HepG2 (cell line): Measurements from ENCODE around the gene CALCB. TPM values are rescaled to one million over a fixed set of nuclear protein-coding genes. Genes with fewer than 3 reads are reported as not detected.
A peak's percentile ranks its signal among the peaks of the same experiment; 100 is the strongest.

Experiments used
- ATAC-seq: fragments of 200-7000 bp; cut with Tn5 transposase; 3 replicates; pipeline ENCODE4 v1.9.1; 2020; ENCODE audit warnings: mild to moderate bottlenecking, moderate library complexity
- BruUV-seq: library from RNA; stranded (reverse); fragments of 400-500 nt; replicated peaks from 2 replicates; lab custom pipeline; 2021; lab: Mats Ljungman, UMichigan
- CTCF ChIA-PET: fragments of 300-600 bp; formaldehyde crosslinking; extraction: SDS; loops from one replicate; lab custom pipeline; 2021; ENCODE audit warnings: low total read pairs, inconsistent platforms, low intra/inter-chr PET ratio; lab: Yijun Ruan, JAX
- POLR2A ChIA-PET: fragments of 350-600 bp; sonication (Branson Sonifier 250); formaldehyde crosslinking; loops from one replicate; lab custom pipeline; 2020; ENCODE audit warnings: antibody characterized with exemption, inconsistent platforms; lab: Yijun Ruan, JAX
- DNase-seq: peaks from one replicate; pipeline ENCODE4 v3.0.0-alpha.2; 2015; ENCODE audit warnings: low spot score
- FAIRE-seq: peaks from 3 replicates; lab custom pipeline; 2011; peaks lifted over from hg19 to GRCh38; lab: Jason Lieb, UNC
- H2AFZ ChIP-seq: one replicate; pipeline ENCODE4 v1.6.1; 2011; ENCODE audit warnings: low read length, inconsistent platforms
- H3K27ac ChIP-seq: fragments of 300-600 bp; 3 replicates; pipeline ENCODE4 v1.8.0; 2011; ENCODE audit warnings: mixed run types, mild to moderate bottlenecking, mixed read lengths, low read length, inconsistent platforms; ENCODE audit not compliant: insufficient read depth; ENCODE audit errors: extremely low read length
- H3K27me3 ChIP-seq, 2 experiments: fragments of 200-600 bp in 1 of 2; 2 replicates in 1 of 2; 3 replicates in 1 of 2; pipeline versions ENCODE4 v1.6.0 to v1.8.0; 2011; ENCODE audit warnings: low read length in 2 of 2, mild to moderate bottlenecking in 2 of 2, moderate library complexity in 2 of 2, inconsistent platforms in 1 of 2; ENCODE audit not compliant: insufficient read depth in 2 of 2, control insufficient read depth in 1 of 2
- H3K36me3 ChIP-seq, 2 experiments: fragments of 200-600 bp in 1 of 2; replicated peaks in 1 of 2; 2 replicates in 1 of 2; 3 replicates in 1 of 2; pipeline versions ENCODE4 v1.5.1 to v1.8.0; 2011; ENCODE audit warnings: low read length in 2 of 2, inconsistent platforms in 1 of 2; ENCODE audit not compliant: insufficient read depth in 2 of 2, control insufficient read depth in 1 of 2
- H3K4me1 ChIP-seq: 2 replicates; pipeline ENCODE4 v1.5.1; 2012; ENCODE audit warnings: low read length, inconsistent platforms; ENCODE audit not compliant: insufficient read depth
- H3K4me2 ChIP-seq: 2 replicates; pipeline ENCODE4 v1.6.0; 2011; ENCODE audit warnings: low read depth, low read length, inconsistent platforms
- H3K4me3 ChIP-seq, 3 experiments: fragments of 200-600 bp in 1 of 3; sonication (generic), shearing (Covaris generic) in 1 of 3; replicated peaks in 1 of 3; 2 replicates each; pipeline ENCODE4 v1.5.1; 2011 to 2016; ENCODE audit warnings: low read length in 3 of 3, inconsistent platforms in 2 of 3, low read depth in 2 of 3, mild to moderate bottlenecking in 2 of 3, control low read depth in 1 of 3, mixed read lengths in 1 of 3; ENCODE audit not compliant: insufficient read depth in 1 of 3
- H3K79me2 ChIP-seq: one replicate; pipeline ENCODE4 v1.6.1; 2011; ENCODE audit warnings: low read length, inconsistent platforms; ENCODE audit not compliant: insufficient read depth
- H3K9ac ChIP-seq: 2 replicates; pipeline ENCODE4 v1.6.0; 2011; ENCODE audit warnings: mild to moderate bottlenecking, low read depth, low read length, inconsistent platforms; ENCODE audit not compliant: insufficient read depth
- H3K9me3 ChIP-seq: 2 replicates; pipeline ENCODE4 v1.5.1; 2012; ENCODE audit warnings: mild to moderate bottlenecking, low read length
- H4K20me1 ChIP-seq: 2 replicates; pipeline ENCODE4 v1.6.0; 2011; ENCODE audit warnings: inconsistent platforms, mild to moderate bottlenecking, low read length, moderate library complexity; ENCODE audit not compliant: insufficient read depth
- CEBPG ChIP-seq: IDR thresholded peaks from 2 replicates; pipeline ENCODE4 v1.6.1; 2016
- CHD4 ChIP-seq: fragments of 200-600 bp; sonication (generic); IDR thresholded peaks from 2 replicates; pipeline ENCODE4 v1.7.0; 2017; ENCODE audit warnings: mild to moderate bottlenecking, low read length, borderline replicate concordance
- ELK4 ChIP-seq: sonication (generic); formaldehyde crosslinking; IDR thresholded peaks from 2 replicates; pipeline ENCODE4 v1.9.0; 2021; ENCODE audit warnings: missing genetic modification reagents, borderline replicate concordance
- MAFF ChIP-seq: IDR thresholded peaks from 2 replicates; pipeline ENCODE4 v1.6.1; 2011; ENCODE audit warnings: low read depth, low read length, improper control_type of control experiment
- MAFK ChIP-seq, 2 experiments: IDR thresholded peaks in 1 of 2; conservative IDR thresholded peaks in 1 of 2; 2 replicates each; pipeline ENCODE4 v1.6.1; 2011; ENCODE audit warnings: improper control_type of control experiment in 2 of 2, low read length in 2 of 2
- SOX5 ChIP-seq: IDR thresholded peaks from 2 replicates; pipeline ENCODE4 v1.6.1; 2016; ENCODE audit warnings: borderline replicate concordance
- ZBTB21 ChIP-seq: sonication (generic); formaldehyde crosslinking; IDR thresholded peaks from 2 replicates; pipeline ENCODE4 v1.4.0; 2020; ENCODE audit warnings: missing genetic modification reagents
- ZMAT3 ChIP-seq: sonication (generic); formaldehyde crosslinking; conservative IDR thresholded peaks from 2 replicates; pipeline ENCODE4 v1.7.0; 2021; ENCODE audit warnings: missing genetic modification reagents
- ZMYM3 ChIP-seq: sonication (generic); formaldehyde crosslinking; IDR thresholded peaks from 2 replicates; pipeline ENCODE4 v1.5.1; 2020; ENCODE audit warnings: mild to moderate bottlenecking, missing genetic modification reagents
- ZNF160 ChIP-seq: sonication (generic); formaldehyde crosslinking; IDR thresholded peaks from 2 replicates; pipeline ENCODE4 v1.8.0; 2022; ENCODE audit warnings: mild to moderate bottlenecking, inconsistent platforms, missing genetic modification reagents
- ZNF343 ChIP-seq: sonication (generic); formaldehyde crosslinking; IDR thresholded peaks from 2 replicates; pipeline ENCODE4 v1.4.0; 2020; ENCODE audit warnings: mild to moderate bottlenecking, missing genetic modification reagents
- ZNF451 ChIP-seq: sonication (generic); formaldehyde crosslinking; IDR thresholded peaks from 2 replicates; pipeline ENCODE4 v1.5.0; 2020; ENCODE audit warnings: mild to moderate bottlenecking, missing genetic modification reagents
- in situ Hi-C: cut with HindIII; loops from 2 replicates; pipeline ENCODE4 v1.10.0; 2017; ENCODE audit warnings: low pct_unique_long_range_greater_than_20kb; ENCODE audit not compliant: extremely low pct_ligation_motif_present
- intact Hi-C: fragments of 100-400 bp; cut with micrococcal nuclease; formaldehyde crosslinking; loops from one replicate; pipeline ENCODE4 v1.10.0; 2022; ENCODE audit not compliant: unreplicated experiment
- polyA plus RNA-seq, 8 experiments: library from polyadenylated mRNA; depleted of rRNA in 3 of 8; stranded (reverse) in 7 of 8; unstranded in 1 of 8; fragments of >200 nt; fragmentation: Illumina TruSeq in 4 of 8; extraction: Trizol in 4 of 8; gene quantifications; 2 replicates each; pipeline versions ENCODE4 v1.2.1 to v1.2.3, GENCODE V29; 2011 to 2016; ENCODE audit warnings: low read depth in 4 of 8, missing spikeins in 1 of 8, mixed read lengths in 1 of 8; ENCODE audit not compliant: insufficient read depth in 1 of 8
- total RNA-seq, 5 experiments: library from RNA; depleted of rRNA; stranded (reverse); fragments of >200 nt; fragmentation: Illumina TruSeq; extraction: Trizol; gene quantifications; 2 replicates each; pipeline ENCODE4 v1.2.3, GENCODE V29; 2016; ENCODE audit warnings: low read depth in 1 of 5
- TF ChIP-seq, protein P1 (sequence below): sonication (generic); formaldehyde crosslinking; conservative IDR thresholded peaks from 2 replicates; pipeline ENCODE4 v1.4.0; 2020; ENCODE audit warnings: missing genetic modification reagents
- TF ChIP-seq, protein P2 (sequence below): IDR thresholded peaks from 2 replicates; pipeline ENCODE4 v1.6.1; 2016

Gene CALCB
- total and polyA plus RNA-seq, 2 of the 13 experiments (the other 11 are each of a cell fraction or from before 2014, with no cell fraction given), result not detected

DNA sequence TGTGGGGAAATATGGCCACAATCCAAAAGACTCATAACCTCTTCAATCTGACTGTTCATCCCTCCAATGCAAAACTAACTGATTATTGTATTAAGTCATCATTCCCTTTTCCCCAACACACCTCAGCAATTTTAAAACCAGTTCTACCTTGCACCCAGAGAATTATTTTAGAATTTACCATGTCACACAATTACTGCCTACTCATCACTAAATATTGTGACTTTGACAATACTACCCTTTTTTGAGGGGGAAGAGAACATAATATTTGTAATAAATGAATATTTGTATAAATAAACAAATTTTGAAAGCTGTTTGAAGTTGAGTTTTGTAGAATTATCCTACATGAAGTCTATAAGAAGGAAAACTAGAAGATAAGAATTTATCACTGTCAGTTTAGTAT, 28.2 kb upstream of the CALCB start:
- Histone ChIP-seq H3K4me3 (no peak overlapping the region), H3K4me2 (no peak overlapping the region), H3K27me3 (no peaks in the 10 kb centered on the region), H3K9ac (no peak overlapping the region), H4K20me1 (no peaks in the 10 kb centered on the region), H3K4me1 (no peaks in the 10 kb centered on the region)
- no peak for DNase-seq
- BruUV-seq, result no TSS peak
- CTCF ChIA-PET, result no interaction called here
- in situ Hi-C loops, result no loop called here
- TF ChIP-seq MAFF (peak; percentile 70), ZMAT3 (CRISPR knock-in tag) (no peak), CEBPG (CRISPR knock-in tag) (no peak), ZNF451 (CRISPR knock-in tag) (no peak), ZNF343 (no peak), ZBTB21 (CRISPR knock-in tag) (no peak), ZMYM3 (no peak), ELK4 (CRISPR knock-in tag) (no peak), SOX5 (CRISPR knock-in tag) (no peak), CHD4 (no peak), MAFK (conservative IDR thresholded peaks at IDR 0.05 in 1 of 2, IDR thresholded peaks at IDR 0.05 in 1 of 2; ENCODE audit: low read length in 2 of 2) (peak; percentile 41 to 79; a peak in 3 of 4 replicates), ZNF160 (CRISPR knock-in tag) (no peak)
- TF ChIP-seq, protein P1, sequence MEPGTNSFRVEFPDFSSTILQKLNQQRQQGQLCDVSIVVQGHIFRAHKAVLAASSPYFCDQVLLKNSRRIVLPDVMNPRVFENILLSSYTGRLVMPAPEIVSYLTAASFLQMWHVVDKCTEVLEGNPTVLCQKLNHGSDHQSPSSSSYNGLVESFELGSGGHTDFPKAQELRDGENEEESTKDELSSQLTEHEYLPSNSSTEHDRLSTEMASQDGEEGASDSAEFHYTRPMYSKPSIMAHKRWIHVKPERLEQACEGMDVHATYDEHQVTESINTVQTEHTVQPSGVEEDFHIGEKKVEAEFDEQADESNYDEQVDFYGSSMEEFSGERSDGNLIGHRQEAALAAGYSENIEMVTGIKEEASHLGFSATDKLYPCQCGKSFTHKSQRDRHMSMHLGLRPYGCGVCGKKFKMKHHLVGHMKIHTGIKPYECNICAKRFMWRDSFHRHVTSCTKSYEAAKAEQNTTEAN, result no peak
- TF ChIP-seq, protein P2, sequence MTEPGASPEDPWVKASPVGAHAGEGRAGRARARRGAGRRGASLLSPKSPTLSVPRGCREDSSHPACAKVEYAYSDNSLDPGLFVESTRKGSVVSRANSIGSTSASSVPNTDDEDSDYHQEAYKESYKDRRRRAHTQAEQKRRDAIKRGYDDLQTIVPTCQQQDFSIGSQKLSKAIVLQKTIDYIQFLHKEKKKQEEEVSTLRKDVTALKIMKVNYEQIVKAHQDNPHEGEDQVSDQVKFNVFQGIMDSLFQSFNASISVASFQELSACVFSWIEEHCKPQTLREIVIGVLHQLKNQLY (CRISPR knock-in tag), result no peak
- TF ChIP-seq, all 625 proteins: peak for 2
- intact Hi-C loops, result no loop called here
- FAIRE-seq, result no peak
- ATAC-seq, result no peak
- Histone ChIP-seq H3K9me3 (no peaks in the 10 kb centered on the region), H3K79me2 (no peaks in the 10 kb centered on the region), H2AFZ (no peak overlapping the region), H3K36me3 (no peaks in the 10 kb centered on the region), H3K27ac (no peak overlapping the region)
- POLR2A ChIA-PET, result no interaction called here
